CD4-positive, alpha-beta T cell (primary cell): ENCODE data around the gene CDH16. TPM values are rescaled to one million over a fixed set of nuclear protein-coding genes. Genes with fewer than 3 reads are reported as not detected.

Source experiments
- ATAC-seq: fragments of 200-7000 bp; cut with Tn5 transposase; one replicate; pipeline ENCODE4 v1.10.0; 2022; ENCODE audit warnings: mild to moderate bottlenecking; ENCODE audit not compliant: poor library complexity
- CTCF ChIA-PET: fragments of 350-600 bp; sonication (Branson Sonifier 250); formaldehyde crosslinking; loops from one replicate; lab custom pipeline; 2021; ENCODE audit warnings: antibody characterized with exemption, inconsistent platforms; lab: Charles Lee
- POLR2A ChIA-PET: fragments of 350-600 bp; sonication (Branson Sonifier 250); formaldehyde crosslinking; loops from one replicate; lab custom pipeline; 2021; ENCODE audit warnings: antibody characterized with exemption, inconsistent platforms; lab: Charles Lee
- DNase-seq, 14 experiments: peaks; one replicate each; pipeline ENCODE4 v3.0.0-alpha.2; 2013 to 2020; ENCODE audit warnings: mixed read lengths in 2 of 14
- H3K27ac ChIP-seq, 2 donors: one replicate each; pipeline versions ENCODE4 v1.5.1 to v1.7.0; 2013; ENCODE audit warnings: low read length in 2 of 2, low read depth in 1 of 2, mild to moderate bottlenecking in 1 of 2
- H3K27me3 ChIP-seq, 2 experiments: 1 replicate in 1 of 2; 2 replicates in 1 of 2; pipeline versions ENCODE4 v1.6.1 to v1.7.0; 2013; ENCODE audit warnings: low read length in 2 of 2, control low read depth in 1 of 2, mild to moderate bottlenecking in 1 of 2, moderate library complexity in 1 of 2; ENCODE audit not compliant: insufficient read depth in 2 of 2, control insufficient read depth in 1 of 2
- H3K36me3 ChIP-seq: one replicate; pipeline ENCODE4 v1.6.1; 2013; ENCODE audit warnings: low read length, control low read depth; ENCODE audit not compliant: insufficient read depth
- H3K4me1 ChIP-seq: one replicate; pipeline ENCODE4 v1.6.1; 2013; ENCODE audit warnings: low read length, control low read depth; ENCODE audit not compliant: insufficient read depth
- H3K4me3 ChIP-seq: one replicate; pipeline ENCODE4 v1.5.1; 2013; ENCODE audit warnings: mild to moderate bottlenecking, low read length, moderate library complexity
- H3K9me3 ChIP-seq, 2 experiments: 1 replicate in 1 of 2; 2 replicates in 1 of 2; pipeline versions ENCODE4 v1.6.1 to v1.7.0; 2013; ENCODE audit warnings: low read length in 2 of 2, mild to moderate bottlenecking in 2 of 2, control low read depth in 1 of 2, moderate library complexity in 1 of 2; ENCODE audit not compliant: control insufficient read depth in 1 of 2, insufficient read depth in 1 of 2
- H3K27ac Mint-ChIP-seq: one replicate; pipeline ENCODE4 v1.8.0; 2020; ENCODE audit warnings: mixed read lengths
- H3K27me3 Mint-ChIP-seq: one replicate; pipeline ENCODE4 v1.8.0; 2021; ENCODE audit warnings: mixed read lengths
- H3K36me3 Mint-ChIP-seq: one replicate; pipeline ENCODE4 v1.8.0; 2021; ENCODE audit warnings: low read depth, mixed read lengths
- H3K4me1 Mint-ChIP-seq: one replicate; pipeline ENCODE4 v1.8.0; 2021; ENCODE audit warnings: low read depth, mixed read lengths
- H3K4me3 Mint-ChIP-seq: one replicate; pipeline ENCODE4 v1.8.0; 2020; ENCODE audit warnings: mild to moderate bottlenecking, mixed read lengths
- H3K9me3 Mint-ChIP-seq: one replicate; pipeline ENCODE4 v1.8.0; 2020; ENCODE audit warnings: mixed read lengths
- CTCF ChIP-seq: fragments of 200-600 bp; IDR thresholded peaks from one replicate; pipeline ENCODE4 v1.8.0; 2022; ENCODE audit warnings: antibody characterized with exemption, mild to moderate bottlenecking
- intact Hi-C, 2 experiments: fragments of 100-400 bp; cut with DNase I in 1 of 2; cut with micrococcal nuclease in 1 of 2; formaldehyde crosslinking; loops; one replicate each; pipeline versions ENCODE4 v1.15.1 to v1.9.0; 2023 to 2025; cut with DNase I, micrococcal nuclease
- total RNA-seq, 174 experiments: library from RNA in 2 of 174; stranded (reverse) in 2 of 174; gene quantifications; one replicate each; pipeline ENCODE4 v1.2.3 and lab custom pipeline; 2021 to 2026

Gene CDH16
- total RNA-seq, 2 experiments from 2014 or later: not detected

GRCh38 chr16:66948134-66948836 lies 29.6 kb upstream of the CDH16 start:
- Mint-ChIP-seq H3K4me1 (peaks cover 20% of the 10 kb centered on the region), H3K27ac (no peak overlapping the region), H3K27me3 (peaks cover 56% of the 10 kb centered on the region), H3K9me3 (no peaks in the 10 kb centered on the region), H3K36me3 (peaks cover 8% of the 10 kb centered on the region), H3K4me3 (peak overlapping the region; percentile 89)
- H3K27me3 ChIP-seq: peaks cover 22 to 25% of the 10 kb centered on the region in 2 experiments
- ChIA-PET CTCF (interaction anchor here (1.0 to 1.3 kb wide), 3 partner anchors 10 to 237 kb away, joined by 3 to 4 read pairs (median 3); no protein-coding TSS in a partner anchor), POLR2A (interaction anchor here (1.1 kb wide), 1 partner anchor 207 kb away, joined by 4 read pairs; no protein-coding TSS in a partner anchor)
- TF ChIP-seq CTCF: no peak
- H3K27ac ChIP-seq: no peak overlapping the region
- ATAC-seq: no peak
- peak in 2 of 14 experiments; percentile 13 to 23 for DNase-seq
- intact Hi-C loops: no loop called here
- H3K9me3 ChIP-seq: peaks cover 0 to 8% of the 10 kb centered on the region in 2 experiments
- peaks cover 6% of the 10 kb centered on the region for H3K36me3 ChIP-seq
- peak overlapping the region; percentile 64 for H3K4me3 ChIP-seq
- peaks cover 24% of the 10 kb centered on the region for H3K4me1 ChIP-seq

- H3K9me3 ChIP-seq: peaks cover 0 to 8% of the 10 kb centered on the region in 2 experiments
- H3K27me3 ChIP-seq: peaks cover 19 to 22% of the 10 kb centered on the region in 2 experiments
- ATAC-seq: peak; percentile 97
- no peak overlapping the region for H3K27ac ChIP-seq
- H3K4me3 ChIP-seq: peak overlapping the region; percentile 64
- Mint-ChIP-seq H3K27ac (peak overlapping the region; percentile 2), H3K36me3 (peaks cover 16% of the 10 kb centered on the region), H3K27me3 (peaks cover 50% of the 10 kb centered on the region), H3K4me3 (peak overlapping the region; percentile 89), H3K9me3 (no peaks in the 10 kb centered on the region), H3K4me1 (peaks cover 20% of the 10 kb centered on the region)
- peaks cover 14% of the 10 kb centered on the region for H3K36me3 ChIP-seq
- peak; percentile 65 to 90 (median 82) for DNase-seq
- POLR2A ChIA-PET: interaction anchor here (0.6 to 1.1 kb wide), 2 partner anchors 208 to 502 kb away, joined by 3 to 4 read pairs; no protein-coding TSS in a partner anchor
- peak; percentile 81 for TF ChIP-seq CTCF
- peaks cover 24% of the 10 kb centered on the region for H3K4me1 ChIP-seq
- CTCF ChIA-PET: interaction anchor here (0.7 to 1.3 kb wide), 6 partner anchors 9 to 208 kb away, joined by 3 to 4 read pairs (median 4); no protein-coding TSS in a partner anchor
- intact Hi-C loops: loop anchor here in 1 of 2 experiments (2.0 kb wide), 1 partner anchor 237 kb away; no protein-coding TSS in a partner anchor
These were observed 28.8 kb upstream of the CDH16 start for GRCh38 chr16:66947302-66948065.

DNA sequence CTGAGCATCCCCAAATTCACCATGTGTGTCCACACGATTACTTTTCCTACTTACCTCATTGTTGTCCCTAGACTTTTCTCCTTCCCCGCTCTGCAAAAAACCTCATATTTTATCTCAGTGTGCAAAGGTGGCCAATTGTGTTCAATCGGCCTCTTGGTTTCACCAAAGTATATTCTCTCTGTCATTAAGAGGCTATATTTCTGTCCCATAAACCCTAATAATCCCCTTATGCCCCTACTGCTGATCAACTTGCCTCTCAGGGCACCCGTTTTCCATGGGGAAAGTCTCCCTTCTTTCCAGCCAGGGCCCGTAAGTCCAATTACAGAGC lies 28.3 kb upstream of the CDH16 start:
- no peak overlapping the region for H3K4me3 ChIP-seq
- DNase-seq: no peak
- intact Hi-C loops: loop anchor here in 1 of 2 experiments (2.0 kb wide), 1 partner anchor 238 kb away; no protein-coding TSS in a partner anchor
- peaks cover 20% of the 10 kb centered on the region for H3K36me3 ChIP-seq
- no peak overlapping the region for H3K27ac ChIP-seq
- CTCF ChIA-PET: interaction anchor here (0.9 to 1.3 kb wide), 5 partner anchors 9 to 208 kb away, joined by 3 to 4 read pairs (median 4); no protein-coding TSS in a partner anchor
- Mint-ChIP-seq H3K36me3 (peaks cover 22% of the 10 kb centered on the region), H3K27ac (peak overlapping the region; percentile 2), H3K27me3 (peaks cover 44% of the 10 kb centered on the region), H3K4me1 (peaks cover 20% of the 10 kb centered on the region), H3K4me3 (peak overlapping the region; percentile 89), H3K9me3 (no peaks in the 10 kb centered on the region)
- no peak for TF ChIP-seq CTCF
- POLR2A ChIA-PET: interaction anchor here (0.6 to 1.1 kb wide), 2 partner anchors 208 to 503 kb away, joined by 3 to 4 read pairs; no protein-coding TSS in a partner anchor
- peaks cover 19 to 22% of the 10 kb centered on the region in 2 experiments for H3K27me3 ChIP-seq
- peaks cover 0 to 8% of the 10 kb centered on the region in 2 experiments for H3K9me3 ChIP-seq
- H3K4me1 ChIP-seq: peaks cover 24% of the 10 kb centered on the region
- no peak for ATAC-seq
